Measurements from ENCODE around the gene ELSPBP1.
"Not testable (repeated sequence)": the region's sequence is repeated elsewhere in the genome, so short reads cannot be mapped to it uniquely, and the experiment has no call there.

Gene ELSPBP1

DNA sequence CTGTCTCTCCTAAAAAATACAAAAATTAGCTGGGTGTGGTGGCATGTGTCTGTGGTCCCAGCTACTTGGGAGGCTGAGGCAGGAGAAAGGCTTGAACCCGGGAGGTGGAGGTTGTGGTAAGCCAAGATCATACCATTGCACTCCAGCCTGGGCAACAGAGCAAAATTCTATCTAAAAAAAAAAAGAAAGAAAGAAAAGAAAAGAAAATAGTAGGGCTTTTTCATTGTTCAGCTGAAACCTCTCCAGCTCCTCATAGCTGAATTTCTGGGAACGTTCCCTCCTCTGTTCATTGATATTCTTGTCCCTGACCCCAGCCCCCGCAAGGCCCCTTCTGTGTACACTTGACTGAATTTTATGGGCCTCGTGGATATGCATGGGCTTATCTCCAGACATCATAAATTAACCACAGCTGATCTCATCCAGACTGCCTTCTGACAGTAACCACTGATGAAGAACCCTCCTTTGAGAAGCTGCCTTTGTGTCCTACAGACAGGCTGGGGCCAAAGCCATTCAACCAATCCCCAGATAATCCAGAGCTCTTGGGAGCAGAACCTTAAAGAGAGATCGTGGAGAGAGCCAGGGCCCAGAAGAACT, at the start of gene ELSPBP1:
ELSPBP1 (plus strand) TSS at position 424 of the 594 bp plus-strand sequence. CDS start 14,036 bp downstream, outside the sequence.
- TF ChIP-seq, protein P1, sequence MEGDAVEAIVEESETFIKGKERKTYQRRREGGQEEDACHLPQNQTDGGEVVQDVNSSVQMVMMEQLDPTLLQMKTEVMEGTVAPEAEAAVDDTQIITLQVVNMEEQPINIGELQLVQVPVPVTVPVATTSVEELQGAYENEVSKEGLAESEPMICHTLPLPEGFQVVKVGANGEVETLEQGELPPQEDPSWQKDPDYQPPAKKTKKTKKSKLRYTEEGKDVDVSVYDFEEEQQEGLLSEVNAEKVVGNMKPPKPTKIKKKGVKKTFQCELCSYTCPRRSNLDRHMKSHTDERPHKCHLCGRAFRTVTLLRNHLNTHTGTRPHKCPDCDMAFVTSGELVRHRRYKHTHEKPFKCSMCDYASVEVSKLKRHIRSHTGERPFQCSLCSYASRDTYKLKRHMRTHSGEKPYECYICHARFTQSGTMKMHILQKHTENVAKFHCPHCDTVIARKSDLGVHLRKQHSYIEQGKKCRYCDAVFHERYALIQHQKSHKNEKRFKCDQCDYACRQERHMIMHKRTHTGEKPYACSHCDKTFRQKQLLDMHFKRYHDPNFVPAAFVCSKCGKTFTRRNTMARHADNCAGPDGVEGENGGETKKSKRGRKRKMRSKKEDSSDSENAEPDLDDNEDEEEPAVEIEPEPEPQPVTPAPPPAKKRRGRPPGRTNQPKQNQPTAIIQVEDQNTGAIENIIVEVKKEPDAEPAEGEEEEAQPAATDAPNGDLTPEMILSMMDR (IDR thresholded peaks at IDR 0.05; ENCODE audit: low read depth, low read length): no peak

DNA sequence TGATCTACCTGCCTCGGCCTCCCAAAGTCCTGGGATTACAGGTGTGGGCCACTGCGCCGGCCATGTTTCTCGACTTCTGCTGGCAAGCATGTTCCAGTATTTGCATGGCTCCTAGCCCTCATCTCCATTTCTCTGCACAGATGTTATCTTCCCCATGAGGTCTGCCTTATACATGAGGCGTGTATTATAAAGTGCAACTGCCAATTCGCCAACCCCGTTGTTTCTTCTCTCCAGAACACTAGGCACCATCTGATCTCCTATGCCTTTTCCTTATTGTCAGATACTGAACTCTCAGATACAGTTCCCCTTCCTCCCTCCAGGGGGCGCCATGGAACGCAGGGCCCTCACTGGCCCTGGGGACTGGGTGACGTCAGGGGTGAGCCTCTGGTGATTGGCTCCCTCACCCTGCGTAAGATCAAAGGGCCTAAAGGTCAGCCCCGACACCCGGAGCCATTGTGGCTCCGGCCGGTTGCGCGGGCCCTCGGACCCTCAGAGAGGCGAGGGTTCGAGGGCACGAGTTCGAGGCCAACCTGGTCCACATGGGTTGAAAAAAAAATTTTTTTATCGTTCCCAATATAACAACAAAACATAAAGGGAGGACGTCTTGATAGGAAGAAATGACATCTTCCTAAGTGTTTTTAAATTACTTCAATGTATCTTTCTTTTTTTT, 44.4 kb upstream of the ELSPBP1 start:
- DNase-seq (ENCODE audit: extremely low read depth, low read depth): not testable (repeated sequence)

More for the DNA sequence above, at the start of gene ELSPBP1:
- no peak for DNase-seq (ENCODE audit: extremely low read depth, low read depth)

DNA sequence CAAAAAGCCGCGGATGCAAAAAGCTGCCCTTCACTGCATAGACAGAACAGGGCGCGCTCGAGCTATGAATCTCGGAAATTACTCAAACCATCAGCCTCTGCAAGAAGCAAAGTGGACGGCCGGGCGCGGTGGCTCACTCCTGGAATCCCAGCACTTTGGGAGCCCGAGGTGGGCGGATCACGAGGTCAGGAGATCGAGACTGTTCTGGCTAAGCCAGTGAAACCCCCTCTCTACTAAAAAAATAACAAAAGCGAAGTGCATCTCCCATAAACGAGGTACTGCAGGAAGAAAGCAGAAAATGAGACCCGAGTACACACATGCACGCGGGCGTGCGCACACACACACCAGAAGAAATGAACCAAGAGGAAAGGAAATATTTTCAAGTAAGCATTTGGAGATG, 42.3 kb upstream of the ELSPBP1 start:
- DNase-seq (ENCODE audit: extremely low read depth, low read depth): not testable (repeated sequence)

DNA sequence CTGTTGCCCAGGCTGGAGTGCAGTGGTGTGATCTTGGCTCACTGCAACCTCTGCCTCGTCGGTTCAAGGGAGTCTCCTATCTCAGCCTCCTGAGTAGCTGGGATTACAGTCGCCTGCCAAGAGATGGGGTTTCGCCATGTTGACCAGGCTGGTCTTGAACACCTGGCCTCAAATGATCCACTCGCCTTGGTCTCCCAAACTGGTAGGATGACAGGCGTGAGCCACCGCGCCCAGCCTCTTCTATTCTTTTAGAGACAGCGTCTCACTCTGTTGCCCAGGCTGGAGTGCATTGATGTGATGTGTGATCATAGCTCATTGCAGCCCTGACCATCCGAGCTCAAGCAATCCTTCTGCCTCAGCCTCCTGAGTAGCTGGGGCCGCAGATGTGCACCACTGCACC, 38.5 kb upstream of the ELSPBP1 start:
- not testable (repeated sequence) for DNase-seq (ENCODE audit: extremely low read depth, low read depth)

DNA sequence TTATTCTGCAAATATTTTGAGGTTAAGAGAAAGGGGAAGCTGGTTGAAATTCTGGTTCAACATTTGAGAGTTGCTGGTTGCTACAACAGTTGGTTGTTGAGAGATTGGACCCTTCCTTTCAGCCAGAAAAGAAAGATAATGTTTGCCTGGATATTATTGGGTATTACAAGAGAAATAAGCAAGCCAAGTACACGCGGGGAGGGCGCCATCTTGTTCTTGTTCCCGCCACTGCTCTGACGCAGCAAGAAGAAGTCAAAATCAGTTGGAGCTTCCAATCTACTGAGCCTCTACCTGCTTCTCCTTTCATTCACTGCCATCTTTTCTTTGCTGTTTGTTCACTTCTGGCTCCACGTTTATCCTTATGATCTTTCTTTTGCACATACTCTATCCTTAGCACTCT, 20.9 kb upstream of the ELSPBP1 start:
- TF ChIP-seq, protein P1 (IDR thresholded peaks at IDR 0.05; ENCODE audit: low read depth, low read length): no peak
- no peak for DNase-seq (ENCODE audit: extremely low read depth, low read depth)

DNA sequence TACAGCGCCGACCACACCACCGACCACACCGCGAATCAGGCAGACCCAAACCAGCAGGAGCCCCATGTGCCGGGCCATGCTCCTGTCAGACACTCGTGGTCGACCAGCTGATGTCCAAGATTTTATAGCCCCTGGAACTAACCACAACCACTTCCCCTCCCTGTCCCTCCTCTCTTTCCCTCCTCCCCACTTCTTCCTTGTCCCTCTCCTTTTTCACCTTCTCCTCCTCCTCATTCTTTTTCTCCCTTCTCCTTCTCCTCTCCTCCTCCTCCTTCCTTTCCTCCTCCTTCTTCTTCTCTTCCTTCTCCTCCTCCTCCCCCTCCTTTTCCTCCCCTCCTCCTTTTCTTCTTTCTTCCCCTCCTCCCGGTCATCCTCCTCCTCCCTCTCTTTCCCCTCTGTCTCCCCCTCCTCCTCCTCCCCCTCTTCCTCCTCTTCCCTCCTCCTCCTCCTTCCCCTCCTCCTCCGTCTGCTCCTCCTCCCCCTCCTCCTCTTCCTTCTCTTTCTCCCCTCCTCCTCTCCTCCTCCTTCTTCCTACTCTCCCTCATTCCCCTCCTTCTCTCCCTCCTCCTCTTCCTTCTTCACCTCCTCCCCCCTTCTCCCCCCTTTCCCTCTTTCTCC, 3.1 kb upstream of the ELSPBP1 start:
- no peak for DNase-seq (ENCODE audit: extremely low read depth, low read depth)

DNA sequence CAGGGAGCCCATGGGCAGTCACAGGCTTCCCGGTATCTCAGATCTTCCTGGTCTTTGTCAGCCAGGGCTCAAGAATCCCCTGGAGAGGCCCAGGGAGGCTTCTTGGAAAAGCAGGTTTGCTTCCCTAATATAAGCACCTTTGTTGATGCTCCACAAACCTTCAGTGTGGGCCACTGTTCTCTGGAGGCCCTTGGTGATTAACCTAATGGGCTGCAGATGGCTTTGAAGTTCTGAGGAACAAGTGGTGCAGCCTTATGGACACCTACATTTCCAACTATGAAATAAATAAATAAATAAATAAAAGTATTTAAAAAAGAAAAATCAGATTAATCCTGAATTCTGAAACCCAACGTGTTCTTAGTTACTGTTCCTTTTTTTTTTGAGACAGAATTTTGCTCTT, 2.4 kb upstream of the ELSPBP1 start, which contains the start of gene BSPH1:
BSPH1 (minus strand) TSS at position 101 of the 400 bp plus-strand sequence; CDS start at position 12, 89 bp downstream.
- TF ChIP-seq, protein P1 (IDR thresholded peaks at IDR 0.05; ENCODE audit: low read depth, low read length): no peak
- DNase-seq (ENCODE audit: extremely low read depth, low read depth): no peak

More for the DNA sequence above, 3.1 kb upstream of the ELSPBP1 start:
- TF ChIP-seq, protein P1 (IDR thresholded peaks at IDR 0.05; ENCODE audit: low read depth, low read length): no peak

DNA sequence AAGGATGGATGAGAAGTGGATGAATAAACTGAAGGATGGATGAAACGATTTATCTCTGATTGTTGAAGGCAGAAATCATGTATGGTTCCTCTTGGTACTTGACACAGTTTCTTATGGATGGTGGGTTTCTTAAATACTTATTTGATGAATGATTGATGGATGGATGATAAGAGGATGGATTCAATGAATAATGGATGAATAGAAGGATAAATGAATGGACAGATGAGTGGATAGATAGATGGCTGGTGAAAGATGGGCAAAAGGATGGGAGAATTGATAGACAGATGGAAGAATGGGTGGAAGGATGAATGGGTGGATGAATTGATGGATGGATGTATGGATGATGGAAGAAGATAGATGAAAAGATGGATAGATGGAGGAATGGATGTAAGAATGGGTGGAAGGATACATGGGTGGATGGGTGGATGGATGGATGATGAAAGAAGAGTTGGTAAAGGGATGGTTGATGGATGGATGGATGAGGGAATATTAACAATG, 1.8 kb downstream of the ELSPBP1 start:
- no peak for DNase-seq (ENCODE audit: extremely low read depth, low read depth)
- TF ChIP-seq, protein P1 (IDR thresholded peaks at IDR 0.05; ENCODE audit: low read depth, low read length): no peak
